ENCODE data around the gene YJU2.
"Not testable (repeated sequence)": the region's sequence is repeated elsewhere in the genome, so short reads cannot be mapped to it uniquely, and the experiment has no call there.

YJU2 gene

GRCh38 chr19:4246767-4247593 lies at the start of gene YJU2:
TSS of gene YJU2 (plus strand) at chr19:4247080. CDS start at chr19:4247147, 67 bp downstream.
- peak; percentile 99 for DNase-seq (ENCODE audit: low read depth)

GRCh38 chr19:4197228-4197624 lies 49.7 kb upstream of the YJU2 start:
- DNase-seq (ENCODE audit: low read depth), result no peak

- DNase-seq (ENCODE audit: low read depth), result no peak
These were observed 49.0 kb upstream of the YJU2 start for GRCh38 chr19:4197625-4198466.

GRCh38 chr19:4198467-4199126 lies 48.3 kb upstream of the YJU2 start:
- no peak for DNase-seq (ENCODE audit: low read depth)

GRCh38 chr19:4199699-4200293 lies 47.1 kb upstream of the YJU2 start:
- DNase-seq (ENCODE audit: low read depth), result no peak

GRCh38 chr19:4200940-4201542 lies 45.8 kb upstream of the YJU2 start:
- DNase-seq (ENCODE audit: low read depth), result no peak

- no peak for DNase-seq (ENCODE audit: low read depth)
These were observed 45.1 kb upstream of the YJU2 start for GRCh38 chr19:4201798-4202197.

GRCh38 chr19:4206818-4207484 lies 39.9 kb upstream of the YJU2 start:
- no peak for DNase-seq (ENCODE audit: low read depth)

GRCh38 chr19:4208385-4209094 lies 38.3 kb upstream of the YJU2 start:
- no peak for DNase-seq (ENCODE audit: low read depth)

- DNase-seq (ENCODE audit: low read depth), result no peak
These were observed 36.6 kb upstream of the YJU2 start for GRCh38 chr19:4210166-4210731.

GRCh38 chr19:4213116-4213515 lies 33.8 kb upstream of the YJU2 start:
- DNase-seq (ENCODE audit: low read depth), result no peak

GRCh38 chr19:4215807-4216206 lies 31.1 kb upstream of the YJU2 start:
- no peak for DNase-seq (ENCODE audit: low read depth)

GRCh38 chr19:4216846-4217245 lies 30.0 kb upstream of the YJU2 start:
- no peak for DNase-seq (ENCODE audit: low read depth)

GRCh38 chr19:4217429-4218264 lies 29.2 kb upstream of the YJU2 start:
- DNase-seq (ENCODE audit: low read depth), result no peak

GRCh38 chr19:4218523-4218922 lies 28.4 kb upstream of the YJU2 start:
- DNase-seq (ENCODE audit: low read depth), result not testable (repeated sequence)

GRCh38 chr19:4220188-4220587 lies 26.7 kb upstream of the YJU2 start:
- no peak for DNase-seq (ENCODE audit: low read depth)

GRCh38 chr19:4224470-4224869 lies 22.4 kb upstream of the YJU2 start:
- no peak for DNase-seq (ENCODE audit: low read depth)

GRCh38 chr19:4225885-4226284 lies 21.0 kb upstream of the YJU2 start:
- DNase-seq (ENCODE audit: low read depth), result no peak

GRCh38 chr19:4227771-4228170 lies 19.1 kb upstream of the YJU2 start:
- no peak for DNase-seq (ENCODE audit: low read depth)
